NCI-H146 treated with DMSO at 0.1 percent for 48 hours (cell line): ENCODE measurements around the gene SBK2.
"Not testable (repeated sequence)": the region's sequence is repeated elsewhere in the genome, so short reads cannot be mapped to it uniquely, and the experiment has no call there.

Experiments used
- DNase-seq: peaks from one replicate; lab custom pipeline; 2025; ENCODE audit not compliant: unreplicated experiment; lab: John Stamatoyannopoulos, UW

SBK2 gene, protein sequence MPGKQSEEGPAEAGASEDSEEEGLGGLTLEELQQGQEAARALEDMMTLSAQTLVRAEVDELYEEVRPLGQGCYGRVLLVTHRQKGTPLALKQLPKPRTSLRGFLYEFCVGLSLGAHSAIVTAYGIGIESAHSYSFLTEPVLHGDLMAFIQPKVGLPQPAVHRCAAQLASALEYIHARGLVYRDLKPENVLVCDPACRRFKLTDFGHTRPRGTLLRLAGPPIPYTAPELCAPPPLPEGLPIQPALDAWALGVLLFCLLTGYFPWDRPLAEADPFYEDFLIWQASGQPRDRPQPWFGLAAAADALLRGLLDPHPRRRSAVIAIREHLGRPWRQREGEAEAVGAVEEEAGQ

DNA sequence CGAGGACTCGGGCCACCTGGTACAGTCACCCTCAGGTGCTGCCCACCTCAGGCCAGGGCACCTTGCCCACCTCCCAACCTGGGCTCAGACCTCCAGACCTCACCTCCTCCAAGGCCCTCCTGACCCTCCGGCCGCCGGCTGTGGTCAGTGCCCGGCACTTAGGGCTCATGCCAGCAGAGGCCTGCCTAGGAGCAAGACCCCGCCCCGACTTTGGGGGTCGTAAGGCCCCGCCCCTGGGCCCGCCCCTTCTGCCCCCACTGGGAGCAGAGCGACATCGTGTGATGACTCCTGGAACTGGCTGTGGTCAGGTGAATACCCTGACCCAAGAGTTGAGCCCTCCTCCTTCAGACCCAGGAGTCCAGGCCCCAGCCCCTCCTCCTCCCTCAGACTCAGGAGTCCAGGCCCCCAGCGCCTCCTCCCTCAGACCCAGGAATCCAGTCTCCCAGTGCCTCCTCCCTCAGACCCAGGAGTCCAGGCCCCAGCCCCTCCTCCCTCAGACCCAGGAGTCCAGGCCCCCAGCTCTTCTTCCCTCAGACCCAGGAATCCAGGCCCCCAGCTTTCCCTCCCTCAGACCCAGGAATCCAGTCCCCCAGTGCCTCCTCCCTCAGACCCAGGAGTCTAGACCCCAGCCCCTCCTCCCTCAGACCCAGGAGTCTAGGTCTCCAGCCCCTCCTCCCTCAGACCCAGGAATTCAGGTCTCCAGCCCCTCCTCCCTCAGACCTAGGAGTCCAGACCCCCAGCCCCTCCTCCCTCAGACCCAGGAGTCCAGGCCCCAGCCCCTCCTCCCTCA, at the start of gene SBK2:
Gene SBK2 (minus strand): TSS at position 183 of the 790 bp plus-strand sequence. CDS start 839 bp downstream, outside the sequence.
- DNase-seq, result no peak

DNA sequence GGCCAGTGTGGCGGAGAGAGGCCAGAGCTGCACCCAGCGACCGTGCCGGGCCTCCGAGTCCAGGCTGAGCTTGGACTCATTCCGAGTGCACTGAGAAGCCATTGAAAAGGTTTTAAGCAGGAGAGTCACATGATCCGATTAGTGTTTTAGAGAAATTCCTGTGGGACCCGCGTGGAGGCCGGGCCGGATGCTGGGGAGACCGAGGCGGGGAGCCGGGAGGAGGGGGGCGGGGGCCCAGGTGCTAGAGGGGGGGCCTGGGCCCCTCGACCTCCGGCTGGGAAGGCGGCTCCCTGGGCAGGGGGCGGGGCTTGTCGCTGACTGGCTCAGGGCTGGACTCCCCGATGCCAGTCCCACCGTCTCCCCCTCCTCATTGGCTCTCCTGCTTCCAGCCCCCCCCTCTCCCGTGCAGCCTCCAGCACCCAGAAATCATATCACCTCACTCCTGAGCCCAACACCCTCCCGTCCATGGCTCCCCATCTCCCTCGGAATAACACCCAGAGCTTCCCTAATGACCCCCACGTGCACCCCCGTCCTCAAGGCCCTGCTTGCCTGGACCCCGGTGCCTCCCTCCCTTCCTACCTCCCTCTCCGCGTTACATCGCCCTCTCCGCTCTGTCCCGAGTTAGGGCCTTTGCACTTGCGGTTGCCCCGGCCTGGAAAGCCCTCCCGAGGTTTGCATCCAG, 48.9 kb upstream of the SBK2 start:
- DNase-seq, result peak; percentile 73

DNA sequence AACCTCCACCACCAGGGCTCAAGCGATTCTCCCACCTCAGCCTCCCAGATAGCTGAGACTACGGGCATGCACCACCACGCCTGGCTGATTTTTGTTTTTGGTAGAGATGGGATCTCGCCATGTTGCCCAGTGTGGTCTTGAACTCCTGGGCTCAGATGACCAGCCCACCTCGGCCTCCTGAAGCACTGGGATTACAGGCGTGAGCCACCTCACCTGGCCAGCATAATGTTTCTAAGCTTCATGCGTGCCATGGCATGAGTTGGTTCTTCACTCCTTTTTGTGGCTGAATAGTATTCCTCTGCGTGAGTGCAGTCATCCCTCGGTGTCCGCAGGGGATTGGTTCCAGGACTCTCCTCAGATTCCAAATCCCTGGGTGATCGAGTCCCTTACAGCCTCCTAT, 47.9 kb upstream of the SBK2 start:
- DNase-seq, result no peak

DNA sequence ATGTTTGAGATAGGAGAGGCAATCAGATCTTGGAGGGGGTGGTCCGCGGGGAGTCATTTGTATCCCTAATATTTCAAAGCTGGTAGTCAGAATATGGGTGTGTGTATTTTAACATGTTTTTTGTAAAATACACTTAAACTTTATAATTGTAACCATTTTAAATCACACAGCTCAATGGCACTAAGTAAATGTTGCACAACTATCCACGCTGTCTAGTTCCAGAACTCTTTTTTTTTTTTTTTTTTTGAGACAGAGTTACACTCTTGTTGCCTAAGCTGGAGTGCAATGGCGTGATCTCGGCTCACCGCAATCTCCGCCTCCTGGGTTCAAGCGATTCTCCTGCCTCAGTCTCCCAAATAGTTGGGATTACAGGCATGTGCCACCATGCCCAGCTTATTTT, 47.0 kb upstream of the SBK2 start:
- DNase-seq, result not testable (repeated sequence)

DNA sequence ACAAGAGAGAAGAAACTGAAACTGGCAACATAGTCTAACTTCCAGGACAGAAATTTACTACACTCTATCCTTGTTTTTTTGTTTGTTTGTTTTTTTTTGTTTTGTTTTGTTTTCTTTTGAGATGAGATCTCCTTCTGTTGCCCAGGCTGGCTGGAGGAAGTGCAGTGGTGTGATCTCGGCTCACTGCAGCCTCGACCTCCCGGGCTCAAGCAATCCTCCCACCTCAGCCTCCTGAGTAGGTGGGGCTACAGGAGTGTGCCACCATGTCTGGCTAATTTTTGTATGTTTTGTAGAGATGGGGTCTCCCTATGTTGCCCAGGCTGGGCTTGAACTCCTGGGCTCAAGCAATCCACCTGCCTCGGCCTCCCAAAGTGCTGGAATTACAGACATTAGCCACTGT, 45.4 kb upstream of the SBK2 start:
- DNase-seq, result not testable (repeated sequence)

DNA sequence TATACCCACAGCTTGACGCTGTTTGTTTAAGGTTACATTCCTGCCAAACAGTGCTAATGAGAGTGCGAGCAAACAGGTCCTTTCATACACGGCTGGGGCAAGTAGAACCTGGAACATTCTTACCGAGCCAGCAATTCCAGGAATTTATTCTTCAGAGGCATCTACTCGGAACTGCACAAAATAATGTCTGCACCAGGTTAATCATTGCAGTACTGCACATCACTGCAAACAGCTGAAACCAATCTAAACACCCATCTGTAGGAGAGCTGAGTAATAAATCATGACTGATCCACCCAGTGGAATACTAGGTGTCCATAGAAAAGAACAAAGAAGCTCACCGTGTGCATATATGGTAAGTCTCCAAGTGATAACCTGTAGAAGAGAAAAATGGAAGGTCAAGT, 44.9 kb upstream of the SBK2 start:
- peak; percentile 77 for DNase-seq

DNA sequence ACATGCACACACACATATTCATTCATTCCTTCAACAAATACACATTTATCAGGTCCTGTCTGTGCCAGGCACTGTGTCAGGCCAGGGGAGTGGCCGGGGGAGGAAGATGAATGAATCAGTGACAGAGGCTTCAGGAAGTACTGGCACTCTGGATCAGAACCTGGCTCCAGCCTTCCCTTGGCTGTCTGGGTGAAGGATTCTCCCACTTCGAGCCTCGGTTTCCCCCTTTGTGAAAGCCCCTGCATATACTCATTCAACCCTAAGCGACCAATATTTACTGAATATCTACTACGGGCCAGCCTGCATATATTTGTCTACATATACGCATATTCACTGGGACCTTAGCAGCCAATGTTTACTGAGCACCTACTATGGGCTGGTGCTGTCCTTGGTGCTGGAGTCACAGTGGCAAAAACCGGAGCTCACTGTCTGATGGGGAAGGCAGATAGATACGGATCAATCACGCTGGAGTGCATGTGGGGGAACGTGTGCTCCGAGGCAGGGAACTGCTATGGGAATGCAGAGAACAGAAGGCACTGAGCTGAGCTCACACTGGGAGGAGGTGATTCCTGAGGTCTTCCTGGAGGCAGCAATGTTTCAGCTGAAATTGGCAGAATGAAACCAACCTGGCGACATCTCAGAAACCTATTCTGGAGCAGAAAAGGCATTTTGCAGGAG, 44.4 kb upstream of the SBK2 start:
- DNase-seq, result no peak

DNA sequence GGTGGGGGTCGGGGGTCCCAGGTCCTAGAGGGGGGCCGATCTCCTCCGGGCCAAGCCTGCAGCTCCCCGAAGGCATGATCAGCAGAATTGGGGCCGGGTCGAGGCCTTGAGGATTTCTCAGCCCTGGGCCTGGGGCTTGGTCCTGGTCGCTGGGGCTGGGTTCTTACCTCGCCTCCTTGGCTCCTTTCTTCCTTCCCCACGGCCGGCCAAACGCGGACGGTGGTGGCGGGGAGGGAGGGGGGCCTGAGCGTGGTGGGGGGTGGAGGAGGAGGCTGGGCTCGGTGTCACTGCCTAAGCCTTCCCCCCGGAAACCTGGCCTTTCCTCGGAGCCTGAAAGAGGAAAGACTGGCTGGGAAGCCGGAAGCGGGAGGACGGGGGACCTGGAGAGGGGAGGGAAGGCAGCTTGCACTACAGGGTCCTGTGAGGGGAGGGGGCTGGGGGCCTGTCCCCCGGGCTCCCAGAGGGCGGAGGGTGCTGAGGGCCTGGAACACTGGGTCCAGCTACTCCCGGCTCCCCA, 43.8 kb upstream of the SBK2 start, which contains the start of gene ZNF579:
Gene ZNF579 (minus strand): TSS at position 221 of the 517 bp plus-strand sequence. CDS start 1,209 bp downstream, outside the sequence.
- DNase-seq, result peak; percentile 80

DNA sequence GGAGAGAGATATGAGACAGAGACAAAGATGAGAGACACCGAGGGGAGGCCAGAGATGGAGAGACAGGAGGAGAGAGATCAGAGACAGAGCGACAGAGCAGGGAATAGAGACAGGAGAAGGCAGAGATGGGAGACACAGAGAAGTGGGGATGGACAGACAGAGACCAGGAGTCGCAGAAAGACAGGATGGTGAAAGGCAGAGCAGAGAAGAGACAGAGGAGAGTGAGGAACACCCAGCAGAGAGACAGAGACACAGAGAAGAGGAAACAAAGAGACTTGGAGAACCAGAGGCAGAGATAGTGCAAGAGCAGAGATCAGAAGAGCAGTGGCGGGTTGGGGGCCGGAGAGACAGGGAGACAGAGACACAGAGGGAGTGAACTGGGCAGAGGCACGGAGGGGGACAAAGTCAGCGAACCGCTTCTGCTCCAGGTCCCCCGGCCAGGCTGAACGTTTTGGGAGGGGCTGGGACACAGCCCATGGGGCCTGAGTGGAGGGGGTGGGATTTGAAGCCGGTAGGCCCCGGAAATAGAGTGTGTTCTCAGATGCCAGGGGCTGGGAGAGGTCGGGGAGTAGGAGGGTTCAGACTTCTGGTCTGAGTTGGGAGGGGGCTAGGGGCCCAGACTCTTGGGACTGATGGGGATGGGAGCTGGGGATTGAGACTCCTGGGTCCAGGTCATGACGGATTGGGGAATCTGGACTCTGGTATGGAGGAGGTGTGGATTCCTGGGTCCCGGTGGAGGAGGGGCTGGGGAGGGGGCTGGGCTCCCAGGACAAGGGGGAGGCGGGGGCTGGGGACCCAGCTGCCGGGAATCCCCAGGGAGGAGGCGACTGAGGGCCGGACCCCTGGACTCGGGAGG, 43.1 kb upstream of the SBK2 start:
- DNase-seq, result no peak

DNA sequence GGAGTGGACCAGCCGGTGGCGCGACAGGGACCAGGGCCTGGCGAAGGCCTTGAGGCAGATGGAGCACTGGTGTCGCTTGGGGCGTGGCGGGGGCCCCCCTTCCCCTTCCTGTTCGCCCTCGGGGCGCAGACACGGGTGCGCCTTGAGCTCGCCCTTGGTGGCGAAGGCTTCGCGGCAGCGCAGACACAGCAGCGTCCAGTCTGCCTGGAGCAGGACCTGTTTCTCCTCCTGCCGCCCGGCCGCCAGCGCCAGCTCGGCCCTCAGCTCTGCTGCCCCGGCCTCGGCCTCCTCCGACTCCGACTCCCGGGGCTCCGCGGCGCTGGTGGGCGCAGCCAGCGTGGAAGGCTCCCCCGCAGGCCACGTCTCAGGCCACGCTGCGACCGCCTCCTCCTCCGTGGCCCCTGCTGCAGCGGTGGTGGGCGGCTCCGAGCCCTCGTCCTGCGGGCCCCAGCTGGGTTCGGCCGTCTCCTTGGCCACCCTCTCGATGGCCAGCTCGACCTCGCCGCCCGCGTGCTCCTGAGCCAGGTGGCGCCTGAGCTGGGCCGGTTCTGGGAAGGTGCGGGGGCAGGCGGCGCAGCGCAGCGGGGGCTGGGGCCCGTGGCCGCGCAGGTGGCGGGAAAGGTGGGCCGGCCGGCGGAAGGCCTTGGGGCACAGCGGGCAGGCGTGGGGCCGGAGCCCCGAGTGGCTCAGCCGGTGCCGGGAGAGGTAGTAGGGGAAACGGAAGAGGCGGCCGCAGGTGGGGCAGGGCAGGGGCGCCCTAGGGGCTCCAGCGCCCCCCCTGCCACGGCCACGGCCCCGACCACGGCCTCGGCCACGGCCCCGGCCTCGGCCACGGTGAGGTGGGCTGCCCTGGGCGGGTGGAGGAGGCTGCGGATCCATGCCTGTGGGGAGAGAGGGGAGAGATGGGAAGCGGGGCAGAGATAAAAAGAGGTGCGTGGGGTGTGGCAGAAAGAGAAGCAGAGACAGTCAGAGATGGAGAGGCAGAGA, 42.1 kb upstream of the SBK2 start:
- DNase-seq, result no peak

DNA sequence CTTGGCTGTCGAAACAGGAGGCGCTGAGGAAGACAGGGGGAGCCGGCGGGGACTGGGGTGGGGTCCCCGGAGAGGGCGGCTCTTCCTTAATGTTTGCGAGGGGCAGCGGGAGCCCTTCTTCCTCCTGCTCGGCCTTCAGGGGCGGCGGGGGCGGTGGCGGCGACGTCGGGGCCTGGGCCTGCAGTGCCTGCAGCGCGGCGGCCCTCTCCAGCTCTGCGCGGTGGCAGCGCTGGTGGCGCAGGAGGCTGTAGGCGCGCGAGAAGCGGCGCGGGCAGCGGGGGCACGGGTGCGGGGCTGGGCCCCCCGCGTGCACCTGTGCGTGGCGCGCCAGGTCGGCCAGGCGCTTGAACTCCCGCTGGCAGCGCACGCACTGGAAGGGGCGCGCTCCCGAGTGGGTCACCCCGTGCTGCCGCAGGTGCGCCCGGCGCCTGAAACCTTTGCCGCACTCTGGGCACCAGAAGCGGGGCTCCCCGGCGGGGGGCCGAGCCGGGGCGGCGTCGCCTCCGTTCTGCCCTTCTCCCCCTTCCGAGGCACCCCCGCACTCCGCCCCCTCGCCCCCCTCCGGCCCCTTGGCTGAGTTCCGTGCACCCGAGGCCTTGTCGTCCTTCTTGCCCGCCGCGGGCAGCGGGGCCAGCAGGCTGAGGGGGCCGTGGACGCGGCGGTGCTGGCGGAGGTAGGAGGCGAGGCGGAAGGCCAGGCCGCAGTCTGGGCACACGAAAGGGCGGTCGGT, 41.3 kb upstream of the SBK2 start:
- no peak for DNase-seq

DNA sequence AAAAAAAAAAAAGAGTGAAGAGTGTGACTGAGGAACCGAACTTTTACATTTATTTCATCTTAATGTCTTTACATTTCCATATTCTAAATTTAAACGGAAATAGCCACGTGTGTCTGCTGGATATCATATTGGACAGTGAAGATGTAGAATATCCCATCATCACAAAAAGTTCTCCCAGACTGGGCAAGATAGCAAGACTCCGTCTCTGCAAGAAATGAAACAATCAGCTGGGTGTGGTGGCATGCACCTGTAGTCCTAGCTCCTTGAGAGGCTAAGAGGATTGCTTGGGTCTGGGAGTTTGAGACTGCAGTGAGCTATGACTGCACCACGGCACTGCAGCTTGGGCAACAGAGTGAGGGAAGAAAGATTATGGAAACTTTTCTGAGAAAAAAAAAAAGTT, 39.8 kb upstream of the SBK2 start:
- no peak for DNase-seq

DNA sequence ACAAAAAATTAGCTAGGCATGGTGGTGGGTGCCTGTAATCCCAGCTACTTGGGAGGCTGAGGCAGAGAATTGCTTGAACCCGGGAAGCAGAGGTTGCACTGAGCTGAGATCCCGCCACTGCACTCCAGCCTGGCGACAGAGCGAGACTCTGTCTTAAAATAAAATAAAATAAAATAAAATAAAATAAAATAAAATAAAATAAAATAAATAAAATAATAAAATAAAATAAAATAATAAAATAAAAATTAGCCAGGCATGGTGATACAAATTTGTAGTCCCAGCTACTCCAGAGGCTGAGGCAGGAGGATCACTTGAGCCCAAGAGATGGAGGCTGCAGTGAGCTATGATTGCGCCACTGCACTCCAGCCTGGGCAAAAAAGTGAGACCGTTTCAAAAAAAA, 37.0 kb upstream of the SBK2 start:
- not testable (repeated sequence) for DNase-seq

DNA sequence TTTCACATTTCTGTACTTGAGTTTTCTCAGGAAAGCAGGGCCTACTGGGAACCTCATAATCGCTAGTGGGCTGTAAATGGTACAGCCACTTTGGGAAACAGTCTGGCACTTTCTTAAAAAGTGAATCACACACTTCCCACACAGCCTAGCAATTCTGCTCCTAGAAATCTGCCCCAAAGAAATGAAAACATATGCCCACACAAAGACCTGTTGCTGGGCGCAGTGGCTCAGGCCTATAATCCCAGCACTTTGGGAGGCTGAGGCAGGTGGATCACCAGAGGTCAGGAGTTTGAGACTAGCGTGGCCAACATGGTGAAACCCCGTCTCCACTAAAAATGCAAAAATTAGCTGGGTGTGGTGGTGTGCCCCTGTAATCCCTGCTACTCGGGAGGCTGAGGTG, 32.5 kb upstream of the SBK2 start:
- DNase-seq, result not testable (repeated sequence)

DNA sequence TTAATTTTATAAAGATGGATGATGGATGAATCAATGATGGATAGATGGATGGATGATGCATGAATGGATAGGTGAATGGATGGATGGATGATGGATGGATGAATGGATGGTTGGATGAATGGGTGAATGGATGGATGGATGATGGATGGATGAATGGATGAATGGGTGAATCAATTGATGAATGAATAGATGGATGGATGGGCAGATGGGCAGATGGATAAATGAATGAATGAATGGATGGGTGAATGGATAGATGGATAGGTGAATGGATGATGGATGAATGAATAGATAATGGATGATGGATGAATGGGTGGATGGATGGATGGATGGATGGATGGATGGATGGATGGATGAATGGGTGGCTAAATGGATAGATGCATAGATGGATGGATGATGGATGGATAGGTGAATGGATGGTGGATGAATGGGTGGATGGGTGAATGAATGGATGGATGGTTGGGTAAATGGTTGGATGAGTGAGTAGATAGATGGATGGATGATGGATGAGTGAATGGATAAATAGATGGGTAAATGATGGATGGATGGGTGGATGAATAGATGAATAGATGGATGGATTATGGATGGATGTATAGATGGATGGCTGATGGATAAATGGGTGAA, 30.9 kb upstream of the SBK2 start:
- no peak for DNase-seq

DNA sequence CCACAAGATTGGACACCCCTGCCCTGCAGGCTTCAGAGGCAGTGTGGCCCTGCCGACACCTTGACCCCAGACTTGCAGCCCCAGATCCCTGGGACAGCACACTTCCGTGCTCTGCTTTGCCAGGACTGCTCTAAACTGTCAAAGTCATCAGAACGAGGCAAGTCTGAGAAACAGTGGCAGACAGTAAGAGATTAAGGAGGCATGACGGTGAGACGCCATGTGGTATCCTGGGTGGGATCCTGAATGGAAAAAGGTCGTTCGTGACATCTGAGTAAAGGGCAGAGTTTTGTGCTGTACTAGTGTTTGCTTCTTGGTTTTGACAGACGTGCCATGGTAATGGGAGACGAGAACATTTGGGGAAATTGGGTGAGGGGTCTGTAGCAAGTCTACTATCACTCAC, 29.9 kb upstream of the SBK2 start:
- DNase-seq, result no peak

DNA sequence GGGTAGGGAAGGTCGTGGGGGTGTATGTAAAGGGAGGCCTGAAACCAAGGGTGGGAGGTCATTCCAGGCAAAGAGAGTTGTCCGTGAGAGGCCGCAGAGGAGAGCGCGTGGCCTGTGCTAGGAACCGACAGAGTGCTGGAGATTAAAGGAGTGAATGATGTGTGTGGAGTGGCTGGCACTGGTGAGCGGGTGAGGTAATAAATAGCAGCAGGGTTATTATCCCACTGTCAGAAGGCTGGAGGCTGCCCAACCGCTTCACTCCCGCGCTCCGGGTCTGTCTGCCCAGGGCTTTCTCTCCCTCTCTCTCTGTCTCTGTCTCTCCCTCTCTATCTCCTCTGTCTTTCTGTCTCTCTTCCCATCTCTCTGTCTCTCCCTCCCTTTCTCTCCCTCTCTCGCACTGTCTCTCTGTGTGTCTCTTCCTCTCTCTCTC, 26.3 kb upstream of the SBK2 start:
- no peak for DNase-seq

DNA sequence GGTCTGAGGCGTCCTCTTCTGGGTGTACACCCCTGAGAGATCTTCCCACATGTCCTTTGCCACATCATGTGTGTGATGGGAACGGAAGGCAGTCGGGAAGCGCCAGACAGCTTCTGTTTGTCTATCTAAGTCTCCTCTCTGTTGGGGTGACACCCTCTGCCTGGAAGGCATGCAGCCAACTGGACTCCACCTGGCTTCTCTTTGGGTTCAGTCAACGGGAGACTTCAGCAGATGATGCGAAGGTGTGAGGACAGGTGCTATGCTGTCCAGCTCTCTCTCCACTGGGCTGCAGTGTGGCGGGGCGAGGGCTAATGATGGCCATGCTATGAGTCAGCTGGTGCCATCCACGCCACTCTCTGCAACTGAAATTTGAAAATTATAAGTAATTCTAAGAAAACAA, 22.8 kb upstream of the SBK2 start:
- peak; percentile 42 for DNase-seq
